H9 (cell line): ENCODE data around the gene EPS8L1. TPM values are rescaled to one million over a fixed set of nuclear protein-coding genes. Genes with fewer than 3 reads are reported as not detected.

Source experiments
- DNase-seq: peaks from one replicate; pipeline ENCODE4 v3.0.0-alpha.2; 2017
- H2AFZ ChIP-seq: one replicate; pipeline ENCODE4 v1.6.1; 2013; ENCODE audit warnings: mild to moderate bottlenecking, low read length, control low read depth, moderate library complexity
- H2AK5ac ChIP-seq: 2 replicates; pipeline ENCODE4 v1.6.1; 2013; ENCODE audit warnings: low read length, control low read depth, mixed read lengths; ENCODE audit not compliant: insufficient read length
- H2BK120ac ChIP-seq: one replicate; pipeline ENCODE4 v1.6.1; 2013; ENCODE audit warnings: low read depth, mild to moderate bottlenecking, low read length, control low read depth, inconsistent platforms; ENCODE audit not compliant: poor library complexity, severe bottlenecking
- H2BK12ac ChIP-seq: 2 replicates; pipeline ENCODE4 v1.6.1; 2013; ENCODE audit warnings: low read length, control low read depth, mixed read lengths, low read depth; ENCODE audit not compliant: insufficient read length
- H2BK15ac ChIP-seq: 2 replicates; pipeline ENCODE4 v1.6.1; 2013; ENCODE audit warnings: low read depth, low read length, control low read depth
- H2BK20ac ChIP-seq: one replicate; pipeline ENCODE4 v1.6.1; 2013; ENCODE audit warnings: low read depth, mild to moderate bottlenecking, low read length, control low read depth, inconsistent platforms; ENCODE audit not compliant: poor library complexity, severe bottlenecking
- H2BK5ac ChIP-seq: 2 replicates; pipeline ENCODE4 v1.6.1; 2013; ENCODE audit warnings: low read length, control low read depth, mixed read lengths; ENCODE audit not compliant: insufficient read length
- H3K14ac ChIP-seq: 2 replicates; pipeline ENCODE4 v1.6.1; 2013; ENCODE audit warnings: low read length, control low read depth; ENCODE audit not compliant: insufficient read depth
- H3K18ac ChIP-seq: 2 replicates; pipeline ENCODE4 v1.6.1; 2013; ENCODE audit warnings: low read depth, mild to moderate bottlenecking, mixed read lengths, low read length, control low read depth; ENCODE audit not compliant: insufficient read length
- H3K23ac ChIP-seq: 2 replicates; pipeline ENCODE4 v1.6.1; 2013; ENCODE audit warnings: low read length, control low read depth, mixed read lengths, low read depth; ENCODE audit not compliant: insufficient read length
- H3K23me2 ChIP-seq: 2 replicates; pipeline ENCODE4 v1.6.1; 2013; ENCODE audit warnings: low read depth, mild to moderate bottlenecking, mixed read lengths, low read length, control low read depth; ENCODE audit not compliant: insufficient read length, poor library complexity, severe bottlenecking
- H3K27ac ChIP-seq: 2 replicates; pipeline ENCODE4 v1.5.1; 2013; ENCODE audit warnings: low read length, control low read depth, mixed read lengths, low read depth; ENCODE audit not compliant: insufficient read length
- H3K27me3 ChIP-seq: 2 replicates; pipeline ENCODE4 v1.6.1; 2013; ENCODE audit warnings: low read length, control low read depth, inconsistent platforms; ENCODE audit not compliant: insufficient read depth
- H3K4ac ChIP-seq: 2 replicates; pipeline ENCODE4 v1.6.1; 2013; ENCODE audit warnings: low read depth, mild to moderate bottlenecking, control low read depth, inconsistent platforms, low read length, moderate library complexity
- H3K4me1 ChIP-seq: 2 replicates; pipeline ENCODE4 v1.6.1; 2013; ENCODE audit warnings: low read length, control low read depth, inconsistent platforms; ENCODE audit not compliant: insufficient read depth
- H3K4me2 ChIP-seq: 2 replicates; pipeline ENCODE4 v1.6.1; 2013; ENCODE audit warnings: low read length, control low read depth, mixed read lengths; ENCODE audit not compliant: insufficient read length, insufficient read depth
- H3K56ac ChIP-seq: 2 replicates; pipeline ENCODE4 v1.6.1; 2013; ENCODE audit warnings: low read depth, mild to moderate bottlenecking, mixed read lengths, low read length, control low read depth; ENCODE audit not compliant: insufficient read length
- H3K79me1 ChIP-seq: 2 replicates; pipeline ENCODE4 v1.6.1; 2013; ENCODE audit warnings: low read depth, mild to moderate bottlenecking, moderate library complexity, low read length, control low read depth, inconsistent platforms; ENCODE audit not compliant: insufficient read depth, poor library complexity, severe bottlenecking
- H3K79me2 ChIP-seq: 2 replicates; pipeline ENCODE4 v1.6.1; 2013; ENCODE audit warnings: low read length, control low read depth, inconsistent platforms; ENCODE audit not compliant: insufficient read depth
- H3K9ac ChIP-seq: 2 replicates; pipeline ENCODE4 v1.6.1; 2013; ENCODE audit warnings: low read length, control low read depth, mixed read lengths; ENCODE audit not compliant: insufficient read length; ENCODE audit errors: extremely low read depth
- H3K9me3 ChIP-seq: one replicate; pipeline ENCODE4 v1.6.1; 2013; ENCODE audit warnings: low read depth, low read length, inconsistent platforms; ENCODE audit not compliant: control insufficient read depth
- H3T11ph ChIP-seq: one replicate; pipeline ENCODE4 v1.6.1; 2013; ENCODE audit warnings: mild to moderate bottlenecking, low read length, control low read depth, inconsistent platforms
- H4K20me1 ChIP-seq: one replicate; pipeline ENCODE4 v1.6.1; 2013; ENCODE audit not compliant: control insufficient read depth, insufficient read length, insufficient read depth
- H4K5ac ChIP-seq: 2 replicates; pipeline ENCODE4 v1.6.1; 2013; ENCODE audit warnings: low read depth, mild to moderate bottlenecking, mixed read lengths, low read length, control low read depth; ENCODE audit not compliant: insufficient read length
- H4K8ac ChIP-seq: replicated peaks from 2 replicates; pipeline ENCODE4 v1.6.1; 2013; ENCODE audit warnings: low read length, control low read depth, mixed read lengths, low read depth; ENCODE audit not compliant: insufficient read length
- H4K91ac ChIP-seq: 2 replicates; pipeline ENCODE4 v1.6.1; 2013; ENCODE audit warnings: low read depth, mild to moderate bottlenecking, moderate library complexity, mixed read lengths, low read length, control low read depth; ENCODE audit not compliant: insufficient read length
- H3K27ac Mint-ChIP-seq, 3 experiments: 2 replicates in 2 of 3; 3 replicates in 1 of 3; pipeline ENCODE4 v1.8.0; 2020 to 2021; ENCODE audit warnings: mixed read lengths in 3 of 3, mild to moderate bottlenecking in 1 of 3, moderate library complexity in 1 of 3
- H3K27me3 Mint-ChIP-seq: 2 replicates; pipeline ENCODE4 v1.8.0; 2021; ENCODE audit warnings: low read depth, mild to moderate bottlenecking, moderate library complexity, mixed read lengths
- H3K36me3 Mint-ChIP-seq, 3 experiments: 2 replicates in 2 of 3; 3 replicates in 1 of 3; pipeline ENCODE4 v1.8.0; 2020 to 2021; ENCODE audit warnings: low read depth in 3 of 3, mixed read lengths in 3 of 3; ENCODE audit not compliant: insufficient read depth in 1 of 3
- H3K4me1 Mint-ChIP-seq, 2 experiments: 2 replicates each; pipeline ENCODE4 v1.8.0; 2020; ENCODE audit warnings: mixed read lengths in 2 of 2
- H3K4me3 Mint-ChIP-seq, 2 experiments: 2 replicates in 1 of 2; 3 replicates in 1 of 2; pipeline ENCODE4 v1.8.0; 2020 to 2021; ENCODE audit warnings: mild to moderate bottlenecking in 2 of 2, mixed read lengths in 2 of 2, moderate library complexity in 1 of 2
- H3K9me3 Mint-ChIP-seq, 2 experiments: 2 replicates in 1 of 2; 3 replicates in 1 of 2; pipeline ENCODE4 v1.8.0; 2020; ENCODE audit warnings: mild to moderate bottlenecking in 2 of 2, mixed read lengths in 2 of 2, moderate library complexity in 1 of 2
- WGBS: extraction: QIAGEN DNeasy Blood & Tissue Kit; methylation state at CpG from one replicate; pipeline ENCODE4 v1.1.7; 2013; ENCODE audit warnings: missing lambda C conversion rate, low lambda C conversion rate, mixed read lengths; ENCODE audit not compliant: insufficient read length; ENCODE audit errors: extremely low coverage; 5-methylcytosine and 5-hydroxymethylcytosine counted together
- total RNA-seq: library from RNA; stranded (reverse); gene quantifications from 2 replicates; pipeline ENCODE4 v1.2.1, GENCODE V29; 2021
- TF ChIP-seq, protein P1 (sequence below): fragments of 200-600 bp; sonication (generic); conservative IDR thresholded peaks from 3 replicates; pipeline ENCODE4 v1.8.0; 2021; ENCODE audit warnings: antibody characterized with exemption, mild to moderate bottlenecking

The EPS8L1 gene
- total RNA-seq, 1 experiment from 2014 or later = 24.0 TPM

DNA sequence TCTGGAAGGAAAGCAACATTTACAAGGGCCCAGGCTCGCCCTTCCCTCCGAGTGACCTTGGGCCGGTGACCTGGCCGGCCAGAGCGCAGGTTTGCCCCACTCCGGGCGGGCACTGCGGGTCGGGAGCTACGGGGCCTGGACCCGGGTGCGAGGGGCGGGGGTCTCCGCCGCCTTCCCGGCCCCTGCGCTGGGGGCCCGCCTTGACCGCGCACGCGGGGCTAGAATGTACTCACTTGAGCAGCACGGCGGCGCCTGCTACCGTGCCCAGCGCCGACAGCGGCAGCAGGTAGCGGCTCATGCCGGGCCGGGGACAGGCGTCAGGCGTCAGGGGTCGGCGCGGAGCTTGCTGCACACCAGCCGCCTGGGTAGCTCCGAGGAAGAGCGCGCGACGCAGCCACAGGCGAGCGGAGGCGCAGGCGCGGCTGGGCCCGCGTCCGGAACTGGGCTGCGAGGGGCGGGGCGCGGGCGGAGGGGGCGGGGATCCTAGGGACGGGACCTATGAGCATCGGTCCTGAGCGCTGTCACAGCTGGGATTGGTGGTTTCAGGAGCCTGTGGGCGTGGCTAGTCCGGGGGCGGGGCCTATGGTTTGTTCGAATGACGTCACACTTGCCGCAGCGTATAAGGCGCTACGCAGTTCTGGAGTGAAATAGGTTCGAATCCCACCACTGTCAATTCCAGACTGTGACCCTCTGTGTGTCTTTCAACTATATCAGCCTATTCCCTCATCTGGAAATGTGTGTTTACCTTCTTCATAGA, 12.8 kb upstream of the EPS8L1 start, which contains the start of gene RDH13:
Gene RDH13 (minus strand): TSS at position 414 of the 757 bp plus-strand sequence. CDS start 116 bp downstream, at position 298.
- Mint-ChIP-seq H3K27me3 (peaks cover 47% of the 10 kb centered on the region), H3K36me3 (peaks cover 11 to 14% (median 13%) of the 10 kb centered on the region in 3 experiments), H3K9me3 (peaks cover 0 to 2% of the 10 kb centered on the region in 2 experiments; a peak in 1 of 5 replicates), H3K4me1 (peaks cover 5 to 6% of the 10 kb centered on the region in 2 experiments), H3K4me3 (peak within 1 kb of the TSS; percentile 90 to 97), H3K27ac (peak within 1 kb of the TSS in 1 of 3 experiments; percentile 94; a peak in 2 of 7 replicates)
- H4K5ac ChIP-seq = no peak within 1 kb of the TSS
- no peak within 1 kb of the TSS for H2BK120ac ChIP-seq
- H3K14ac ChIP-seq = 0 out of 2 replicates have a peak within 1 kb of the TSS, but pooled peaks have one; percentile 2
- no peaks in the 10 kb centered on the region for H4K20me1 ChIP-seq
- no peak within 1 kb of the TSS for H2AFZ ChIP-seq
- no peaks in the 10 kb centered on the region for H3K9me3 ChIP-seq
- no peak within 1 kb of the TSS for H3K23ac ChIP-seq
- DNase-seq = peak; percentile 96
- H2BK20ac ChIP-seq = no peak within 1 kb of the TSS
- H3K79me2 ChIP-seq = no peaks in the 10 kb centered on the region; the same call in 1 of the 2 replicates
- H3K4ac ChIP-seq = no peak within 1 kb of the TSS
- no peak within 1 kb of the TSS for H2BK5ac ChIP-seq
- H3K79me1 ChIP-seq = no peaks in the 10 kb centered on the region
- H3K23me2 ChIP-seq = peaks cover 3% of the 10 kb centered on the region
- no peak within 1 kb of the TSS for H3K56ac ChIP-seq
- no peak within 1 kb of the TSS for H2BK15ac ChIP-seq
- TF ChIP-seq, protein P1, sequence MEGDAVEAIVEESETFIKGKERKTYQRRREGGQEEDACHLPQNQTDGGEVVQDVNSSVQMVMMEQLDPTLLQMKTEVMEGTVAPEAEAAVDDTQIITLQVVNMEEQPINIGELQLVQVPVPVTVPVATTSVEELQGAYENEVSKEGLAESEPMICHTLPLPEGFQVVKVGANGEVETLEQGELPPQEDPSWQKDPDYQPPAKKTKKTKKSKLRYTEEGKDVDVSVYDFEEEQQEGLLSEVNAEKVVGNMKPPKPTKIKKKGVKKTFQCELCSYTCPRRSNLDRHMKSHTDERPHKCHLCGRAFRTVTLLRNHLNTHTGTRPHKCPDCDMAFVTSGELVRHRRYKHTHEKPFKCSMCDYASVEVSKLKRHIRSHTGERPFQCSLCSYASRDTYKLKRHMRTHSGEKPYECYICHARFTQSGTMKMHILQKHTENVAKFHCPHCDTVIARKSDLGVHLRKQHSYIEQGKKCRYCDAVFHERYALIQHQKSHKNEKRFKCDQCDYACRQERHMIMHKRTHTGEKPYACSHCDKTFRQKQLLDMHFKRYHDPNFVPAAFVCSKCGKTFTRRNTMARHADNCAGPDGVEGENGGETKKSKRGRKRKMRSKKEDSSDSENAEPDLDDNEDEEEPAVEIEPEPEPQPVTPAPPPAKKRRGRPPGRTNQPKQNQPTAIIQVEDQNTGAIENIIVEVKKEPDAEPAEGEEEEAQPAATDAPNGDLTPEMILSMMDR = no peak
- H3K18ac ChIP-seq = no peak within 1 kb of the TSS
- no peak within 1 kb of the TSS for H4K91ac ChIP-seq
- H3K27ac ChIP-seq = no peak within 1 kb of the TSS
- peak within 1 kb of the TSS; percentile 43 for H3K4me2 ChIP-seq
- H2AK5ac ChIP-seq = no peak within 1 kb of the TSS
- H3K9ac ChIP-seq = peak within 1 kb of the TSS; percentile 36
- H3K27me3 ChIP-seq = peaks cover 16% of the 10 kb centered on the region
- no peaks in the 10 kb centered on the region for H3K4me1 ChIP-seq
- no peak within 1 kb of the TSS for H4K8ac ChIP-seq
- no peak within 1 kb of the TSS for H3T11ph ChIP-seq
- WGBS = no CpG with 5 or more reads among the region's 70 CpGs
- peak within 1 kb of the TSS; percentile 85 for H2BK12ac ChIP-seq
